ENCODE results near the gene MSH5. TPM values are rescaled to one million over a fixed set of nuclear protein-coding genes. Genes with fewer than 3 reads are reported as not detected.

MSH5 gene
- total and polyA plus RNA-seq, 2 of the 13 experiments (the other 11 are each of a cell fraction or from before 2014, with no cell fraction given) = 10.2 to 38.7 TPM

GRCh38 chr6:31795616-31796298 is 56.0 kb downstream of the MSH5 start, which contains the start of gene VARS1 (continued):
- TF ChIP-seq THRA (CRISPR knock-in tag; IDR thresholded peaks at IDR 0.05; ENCODE audit: borderline replicate concordance) (peak; percentile 8; the same call in 1 of the 2 replicates), ZNF724P (CRISPR knock-in tag; IDR thresholded peaks at IDR 0.05; ENCODE audit: borderline replicate concordance) (peak; percentile 72; the same call in 1 of the 2 replicates), CSRNP1 (CRISPR knock-in tag; IDR thresholded peaks at IDR 0.05) (no peak; the same call in 1 of the 2 replicates), SAP130 (CRISPR knock-in tag; IDR thresholded peaks at IDR 0.05; ENCODE audit: low read depth) (peak; percentile 98), ZIK1 (CRISPR knock-in tag; IDR thresholded peaks at IDR 0.05; ENCODE audit: borderline replicate concordance, low read depth) (peak; percentile 68; the same call in 1 of the 2 replicates), ZNF282 (IDR thresholded peaks at IDR 0.05; ENCODE audit: partially characterized antibody) (no peak), ZNF512B (CRISPR knock-in tag; IDR thresholded peaks at IDR 0.05; ENCODE audit: borderline replicate concordance) (no peak), RCOR2 (CRISPR knock-in tag; IDR thresholded peaks at IDR 0.05) (peak; percentile 59; the same call in 1 of the 2 replicates), ZNF138 (CRISPR knock-in tag; IDR thresholded peaks at IDR 0.05; ENCODE audit: low read depth) (peak; percentile 97; the same call in 1 of the 2 replicates), HNRNPLL (IDR thresholded peaks at IDR 0.05; ENCODE audit: low read depth, low read length, poor library complexity, severe bottlenecking) (no peak), MEF2D (CRISPR knock-in tag; IDR thresholded peaks at IDR 0.05) (no peak; the same call in 1 of the 2 replicates), ZNF496 (CRISPR knock-in tag; IDR thresholded peaks at IDR 0.05; ENCODE audit: insufficient replicate concordance) (no peak), ZNF276 (CRISPR knock-in tag; IDR thresholded peaks at IDR 0.05; ENCODE audit: low read depth) (0 out of 2 replicates have a peak, but pooled peaks have one; percentile 55), TAF1 (CRISPR knock-in tag; IDR thresholded peaks at IDR 0.05) (peak; percentile 78), ZNF564 (CRISPR knock-in tag; IDR thresholded peaks at IDR 0.05) (0 out of 2 replicates have a peak, but pooled peaks have one; percentile 22), ATF1 (CRISPR knock-in tag; IDR thresholded peaks at IDR 0.05) (no peak), NR1H2 (CRISPR knock-in tag; IDR thresholded peaks at IDR 0.05; ENCODE audit: borderline replicate concordance, low read depth) (peak; percentile 18; the same call in 1 of the 2 replicates), ZNF33A (CRISPR knock-in tag; IDR thresholded peaks at IDR 0.05; ENCODE audit: borderline replicate concordance) (no peak), CBX1 (IDR thresholded peaks at IDR 0.05; ENCODE audit: low read depth) (peak; percentile 26), ZBTB3 (CRISPR knock-in tag; IDR thresholded peaks at IDR 0.05; ENCODE audit: borderline replicate concordance, low read depth) (peak; percentile 84; the same call in 1 of the 2 replicates), IKZF1 (IDR thresholded peaks at IDR 0.05) (no peak)

Measured in HepG2 (cell line).